ENCODE data around the gene LGALS1.

DNA sequence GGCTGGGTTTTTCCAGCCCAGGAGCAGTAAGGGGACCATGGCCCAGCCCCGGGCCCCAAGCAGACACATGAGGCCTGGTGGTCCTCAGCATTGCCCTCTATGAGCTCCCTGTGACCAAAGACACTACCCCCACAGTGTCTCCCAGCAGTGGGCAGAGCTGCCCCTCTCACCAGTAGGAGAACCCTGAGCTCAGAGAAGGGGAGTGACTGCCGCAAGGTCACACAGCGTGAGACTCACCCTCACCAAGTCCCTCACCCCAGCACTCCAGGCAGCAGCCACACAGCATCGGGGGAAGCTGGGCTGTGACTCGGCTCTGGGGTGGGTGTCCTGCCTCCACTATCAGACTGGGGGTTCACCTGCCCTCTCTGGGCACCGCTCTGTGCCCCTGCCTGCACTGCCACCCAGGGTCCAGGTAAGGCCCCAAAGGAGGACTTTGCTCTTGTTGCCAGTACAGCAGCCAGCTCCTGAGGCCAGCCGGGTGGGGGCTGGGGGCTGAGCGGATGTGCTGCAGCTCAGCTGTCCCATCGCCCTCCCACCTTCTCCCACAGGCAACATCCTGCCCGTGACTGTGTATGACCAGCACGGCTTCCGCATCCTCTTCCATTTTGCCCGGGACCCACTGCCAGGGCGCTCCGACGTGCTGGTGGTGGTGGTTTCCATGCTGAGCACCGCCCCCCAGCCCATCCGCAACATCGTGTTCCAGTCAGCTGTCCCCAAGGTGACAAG lies 43.8 kb upstream of the LGALS1 start:
- TF ChIP-seq, protein P1, sequence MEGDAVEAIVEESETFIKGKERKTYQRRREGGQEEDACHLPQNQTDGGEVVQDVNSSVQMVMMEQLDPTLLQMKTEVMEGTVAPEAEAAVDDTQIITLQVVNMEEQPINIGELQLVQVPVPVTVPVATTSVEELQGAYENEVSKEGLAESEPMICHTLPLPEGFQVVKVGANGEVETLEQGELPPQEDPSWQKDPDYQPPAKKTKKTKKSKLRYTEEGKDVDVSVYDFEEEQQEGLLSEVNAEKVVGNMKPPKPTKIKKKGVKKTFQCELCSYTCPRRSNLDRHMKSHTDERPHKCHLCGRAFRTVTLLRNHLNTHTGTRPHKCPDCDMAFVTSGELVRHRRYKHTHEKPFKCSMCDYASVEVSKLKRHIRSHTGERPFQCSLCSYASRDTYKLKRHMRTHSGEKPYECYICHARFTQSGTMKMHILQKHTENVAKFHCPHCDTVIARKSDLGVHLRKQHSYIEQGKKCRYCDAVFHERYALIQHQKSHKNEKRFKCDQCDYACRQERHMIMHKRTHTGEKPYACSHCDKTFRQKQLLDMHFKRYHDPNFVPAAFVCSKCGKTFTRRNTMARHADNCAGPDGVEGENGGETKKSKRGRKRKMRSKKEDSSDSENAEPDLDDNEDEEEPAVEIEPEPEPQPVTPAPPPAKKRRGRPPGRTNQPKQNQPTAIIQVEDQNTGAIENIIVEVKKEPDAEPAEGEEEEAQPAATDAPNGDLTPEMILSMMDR (conservative IDR thresholded peaks at IDR 0.05) = no peak
- no peak for TF ChIP-seq ZFX (IDR thresholded peaks at IDR 0.05)

All from C4-2B (cell line).